ENCODE measurements around the gene DCDC2C. TPM values are rescaled to one million over a fixed set of nuclear protein-coding genes. Genes with fewer than 3 reads are reported as not detected.
A peak's percentile ranks its signal among the peaks of the same experiment; 100 is the strongest.

DCDC2C gene
- total and polyA plus RNA-seq, 2 experiments from 2014 or later, result not detected

GRCh38 chr2:3838348-3838747, 135.0 kb downstream of the DCDC2C start:
- no peaks in the 10 kb centered on the region for H3K27me3 ChIP-seq
- H3K27ac ChIP-seq, result no peak overlapping the region
- H3K4me1 ChIP-seq (ENCODE audit: low read depth), result peaks cover 8% of the 10 kb centered on the region
- no peak for TF ChIP-seq CTCF (IDR thresholded peaks at IDR 0.05; ENCODE audit: low read depth, low read length)
- H3K4me3 ChIP-seq, result no peak overlapping the region
- DNase-seq (ENCODE audit: low read depth in 1 of 2, low spot score in 1 of 2), result no peak
- no peaks in the 10 kb centered on the region for H3K9me3 ChIP-seq (ENCODE audit: low read depth)
- no peaks in the 10 kb centered on the region for H3K36me3 ChIP-seq

- H3K27me3 ChIP-seq, result no peaks in the 10 kb centered on the region
- peaks cover 8% of the 10 kb centered on the region for H3K4me1 ChIP-seq (ENCODE audit: low read depth)
- H3K27ac ChIP-seq, result peak overlapping the region; percentile 10
- no peak overlapping the region for H3K4me3 ChIP-seq
- H3K9me3 ChIP-seq (ENCODE audit: low read depth), result no peaks in the 10 kb centered on the region
- peak in 1 of 2 donors; percentile 55 for DNase-seq (ENCODE audit: low read depth in 1 of 2, low spot score in 1 of 2)
- no peak for TF ChIP-seq CTCF (IDR thresholded peaks at IDR 0.05; ENCODE audit: low read depth, low read length)
- no peaks in the 10 kb centered on the region for H3K36me3 ChIP-seq
Observed at GRCh38 chr2:3839476-3839875, 136.1 kb downstream of the DCDC2C start.

- no peaks in the 10 kb centered on the region for H3K36me3 ChIP-seq
- no peak overlapping the region for H3K27ac ChIP-seq
- no peak for TF ChIP-seq CTCF (IDR thresholded peaks at IDR 0.05; ENCODE audit: low read depth, low read length)
- H3K9me3 ChIP-seq (ENCODE audit: low read depth), result no peaks in the 10 kb centered on the region
- peaks cover 8% of the 10 kb centered on the region for H3K4me1 ChIP-seq (ENCODE audit: low read depth)
- H3K4me3 ChIP-seq, result no peak overlapping the region
- H3K27me3 ChIP-seq, result no peaks in the 10 kb centered on the region
- no peak for DNase-seq (ENCODE audit: low read depth in 1 of 2, low spot score in 1 of 2)
Observed at GRCh38 chr2:3840611-3841155, 137.3 kb downstream of the DCDC2C start.

- H3K4me3 ChIP-seq, result no peak overlapping the region
- no peaks in the 10 kb centered on the region for H3K9me3 ChIP-seq (ENCODE audit: low read depth)
- H3K4me1 ChIP-seq (ENCODE audit: low read depth), result peaks cover 12% of the 10 kb centered on the region
- no peak overlapping the region for H3K27ac ChIP-seq
- no peak for TF ChIP-seq CTCF (IDR thresholded peaks at IDR 0.05; ENCODE audit: low read depth, low read length)
- H3K27me3 ChIP-seq, result no peaks in the 10 kb centered on the region
- H3K36me3 ChIP-seq, result no peaks in the 10 kb centered on the region
- no peak for DNase-seq (ENCODE audit: low read depth in 1 of 2, low spot score in 1 of 2)
Observed at GRCh38 chr2:3847397-3848052, 144.2 kb downstream of the DCDC2C start.

DNA sequence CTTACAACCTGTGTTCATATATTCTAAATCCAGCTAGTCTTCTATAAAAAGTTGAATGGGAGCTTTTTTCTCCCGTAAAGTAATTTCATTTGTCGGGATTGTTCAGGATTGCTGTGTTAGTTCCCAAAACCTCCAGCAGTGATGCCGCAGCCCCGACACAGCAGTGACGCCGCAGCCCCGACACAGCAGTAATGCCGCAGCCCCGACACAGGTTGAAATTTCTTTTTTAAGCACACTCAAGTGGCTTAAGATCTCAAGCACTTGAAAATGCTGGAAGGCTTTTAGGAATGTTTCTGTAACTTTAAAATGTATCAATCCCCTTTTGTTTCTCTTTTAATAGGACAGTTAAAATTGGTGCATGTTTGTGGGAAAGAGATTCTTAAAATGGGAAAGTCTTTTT, 145.4 kb downstream of the DCDC2C start:
- no peaks in the 10 kb centered on the region for H3K36me3 ChIP-seq
- TF ChIP-seq CTCF (IDR thresholded peaks at IDR 0.05; ENCODE audit: low read depth, low read length), result no peak
- H3K27ac ChIP-seq, result peak overlapping the region; percentile 28
- peaks cover 12% of the 10 kb centered on the region for H3K4me1 ChIP-seq (ENCODE audit: low read depth)
- no peaks in the 10 kb centered on the region for H3K9me3 ChIP-seq (ENCODE audit: low read depth)
- peak in 1 of 2 donors; percentile 64 for DNase-seq (ENCODE audit: low read depth in 1 of 2, low spot score in 1 of 2)
- H3K4me3 ChIP-seq, result no peak overlapping the region
- H3K27me3 ChIP-seq, result no peaks in the 10 kb centered on the region
